CMK (cell line): ENCODE data around the gene SLC28A3.

Source experiments
- DNase-seq: peaks from one replicate; pipeline ENCODE4 v3.0.0-alpha.2; 2010; ENCODE audit warnings: low read depth

SLC28A3 gene

GRCh38 chr9:84339962-84340361 is 596 bp downstream of the SLC28A3 start:
- DNase-seq, result no peak

- no peak for DNase-seq
Measured at GRCh38 chr9:84339503-84339902, 1.1 kb downstream of the SLC28A3 start.

- no peak for DNase-seq
Measured at GRCh38 chr9:84338792-84339191, 1.8 kb downstream of the SLC28A3 start.

- no peak for DNase-seq
Measured at GRCh38 chr9:84337252-84337651, 3.3 kb downstream of the SLC28A3 start.

GRCh38 chr9:84331119-84331809 is 9.3 kb downstream of the SLC28A3 start:
- no peak for DNase-seq

GRCh38 chr9:84330246-84330645 is 10.3 kb downstream of the SLC28A3 start:
- no peak for DNase-seq

- no peak for DNase-seq
Measured at GRCh38 chr9:84327184-84327583, 13.4 kb downstream of the SLC28A3 start.

GRCh38 chr9:84325347-84325973 is 15.1 kb downstream of the SLC28A3 start:
- DNase-seq, result no peak

GRCh38 chr9:84324811-84325210 is 15.7 kb downstream of the SLC28A3 start:
- no peak for DNase-seq

- DNase-seq, result no peak
Measured at GRCh38 chr9:84323858-84324257, 16.7 kb downstream of the SLC28A3 start.

- no peak for DNase-seq
Measured at GRCh38 chr9:84322828-84323227, 17.7 kb downstream of the SLC28A3 start.

GRCh38 chr9:84320231-84320630 is 20.3 kb downstream of the SLC28A3 start:
- no peak for DNase-seq

- no peak for DNase-seq
Measured at GRCh38 chr9:84319632-84320031, 20.9 kb downstream of the SLC28A3 start.

- no peak for DNase-seq
Measured at GRCh38 chr9:84318981-84319380, 21.6 kb downstream of the SLC28A3 start.

GRCh38 chr9:84317563-84317962 is 23.0 kb downstream of the SLC28A3 start:
- DNase-seq, result no peak

GRCh38 chr9:84315278-84315877 is 25.2 kb downstream of the SLC28A3 start:
- no peak for DNase-seq

GRCh38 chr9:84314306-84314705 is 26.3 kb downstream of the SLC28A3 start:
- DNase-seq, result no peak

- no peak for DNase-seq
Measured at GRCh38 chr9:84310883-84311282, 29.7 kb downstream of the SLC28A3 start.

GRCh38 chr9:84305497-84306131 is 34.9 kb downstream of the SLC28A3 start:
- DNase-seq, result no peak

- DNase-seq, result no peak
Measured at GRCh38 chr9:84304166-84304565, 36.4 kb downstream of the SLC28A3 start.

GRCh38 chr9:84303061-84303460 is 37.5 kb downstream of the SLC28A3 start:
- no peak for DNase-seq

- no peak for DNase-seq
Measured at GRCh38 chr9:84301851-84302250, 38.7 kb downstream of the SLC28A3 start.

- DNase-seq, result no peak
Measured at GRCh38 chr9:84300271-84300670, 40.3 kb downstream of the SLC28A3 start.
